ENCODE results near the gene HADH.

- TF ChIP-seq CTCF (IDR thresholded peaks at IDR 0.05; ENCODE audit: low read length) (no peak), EZH2 (IDR thresholded peaks at IDR 0.05; ENCODE audit: borderline replicate concordance, low read length) (no peak)
These were observed 61.7 kb downstream of the HADH start for GRCh38 chr4:108051343-108051742.
